ENCODE results near the gene DDX24.

GRCh38 chr14:94041551-94042346 lies 39.3 kb downstream of the DDX24 start:
- TF ChIP-seq, protein P1, sequence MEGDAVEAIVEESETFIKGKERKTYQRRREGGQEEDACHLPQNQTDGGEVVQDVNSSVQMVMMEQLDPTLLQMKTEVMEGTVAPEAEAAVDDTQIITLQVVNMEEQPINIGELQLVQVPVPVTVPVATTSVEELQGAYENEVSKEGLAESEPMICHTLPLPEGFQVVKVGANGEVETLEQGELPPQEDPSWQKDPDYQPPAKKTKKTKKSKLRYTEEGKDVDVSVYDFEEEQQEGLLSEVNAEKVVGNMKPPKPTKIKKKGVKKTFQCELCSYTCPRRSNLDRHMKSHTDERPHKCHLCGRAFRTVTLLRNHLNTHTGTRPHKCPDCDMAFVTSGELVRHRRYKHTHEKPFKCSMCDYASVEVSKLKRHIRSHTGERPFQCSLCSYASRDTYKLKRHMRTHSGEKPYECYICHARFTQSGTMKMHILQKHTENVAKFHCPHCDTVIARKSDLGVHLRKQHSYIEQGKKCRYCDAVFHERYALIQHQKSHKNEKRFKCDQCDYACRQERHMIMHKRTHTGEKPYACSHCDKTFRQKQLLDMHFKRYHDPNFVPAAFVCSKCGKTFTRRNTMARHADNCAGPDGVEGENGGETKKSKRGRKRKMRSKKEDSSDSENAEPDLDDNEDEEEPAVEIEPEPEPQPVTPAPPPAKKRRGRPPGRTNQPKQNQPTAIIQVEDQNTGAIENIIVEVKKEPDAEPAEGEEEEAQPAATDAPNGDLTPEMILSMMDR (conservative IDR thresholded peaks at IDR 0.05): no peak
- TF ChIP-seq EZH2 (IDR thresholded peaks at IDR 0.05; ENCODE audit: low read depth): no peak
